Lung (tissue), 12 donors: ENCODE measurements around the gene ZFP37. TPM values are rescaled to one million over a fixed set of nuclear protein-coding genes. Genes with fewer than 3 reads are reported as not detected.

Experiments
- ATAC-seq: fragments of 200-7000 bp; cut with Tn5 transposase; one replicate; pipeline ENCODE4 v1.9.1; 2020; ENCODE audit warnings: moderate number of reproducible peaks; ENCODE audit not compliant: insufficient read depth, low FRiP score
- DNase-seq, 3 donors: peaks; one replicate each; pipeline ENCODE4 v3.0.0-alpha.2; 2013 to 2017
- H3K27ac ChIP-seq, 2 donors: one replicate each; pipeline ENCODE4 v1.5.1; 2013; ENCODE audit warnings: mild to moderate bottlenecking in 2 of 2, moderate library complexity in 2 of 2, control low read depth in 1 of 2, inconsistent platforms in 1 of 2, low read depth in 1 of 2, low read length in 1 of 2
- H3K27me3 ChIP-seq, 3 donors: one replicate each; pipeline ENCODE4 v1.5.1; 2013; ENCODE audit warnings: low read length in 2 of 3; ENCODE audit not compliant: control insufficient read depth in 3 of 3, insufficient read depth in 3 of 3
- H3K36me3 ChIP-seq, 4 donors: one replicate each; pipeline ENCODE4 v1.5.1; 2013; ENCODE audit warnings: low read length in 4 of 4, mild to moderate bottlenecking in 1 of 4, moderate library complexity in 1 of 4; ENCODE audit not compliant: control insufficient read depth in 4 of 4, insufficient read depth in 4 of 4
- H3K4me1 ChIP-seq, 5 donors: one replicate each; pipeline ENCODE4 v1.5.1; 2013; ENCODE audit warnings: low read length in 5 of 5, mild to moderate bottlenecking in 2 of 5, moderate library complexity in 1 of 5; ENCODE audit not compliant: control insufficient read depth in 5 of 5, insufficient read depth in 5 of 5
- H3K4me3 ChIP-seq: one replicate; pipeline ENCODE4 v1.5.1; 2013; ENCODE audit warnings: mild to moderate bottlenecking, control low read depth, moderate library complexity
- H3K9ac ChIP-seq, 2 donors: one replicate each; pipeline ENCODE4 v1.5.1; 2013; ENCODE audit warnings: low read length in 2 of 2, control low read depth in 1 of 2; ENCODE audit not compliant: insufficient read depth in 1 of 2
- H3K9me3 ChIP-seq, 4 donors: one replicate each; pipeline ENCODE4 v1.5.1; 2013; ENCODE audit warnings: low read length in 3 of 4, mild to moderate bottlenecking in 1 of 4, moderate library complexity in 1 of 4; ENCODE audit not compliant: control insufficient read depth in 4 of 4, insufficient read depth in 3 of 4
- WGBS, 2 donors: extraction: QIAGEN DNeasy Blood & Tissue Kit; methylation state at CpG; one replicate each; pipeline ENCODE4 v1.1.7; 2013; 5-methylcytosine and 5-hydroxymethylcytosine counted together
- polyA plus RNA-seq, 2 donors: library from polyadenylated mRNA; stranded (reverse); fragments of 200-250 nt; gene quantifications; one replicate each; pipeline ENCODE4 v1.2.1, GENCODE V29; 2013
- total RNA-seq, 2 donors: library from RNA; depleted of rRNA in 1 of 2; stranded (reverse); fragments of >200 nt in 1 of 2; gene quantifications; one replicate each; pipeline ENCODE4 v1.2.1, GENCODE V29; 2014 to 2021
- TF ChIP-seq, protein P1 (sequence below): IDR thresholded peaks from 2 replicates; pipeline ENCODE4 v1.5.1; 2012; ENCODE audit warnings: mild to moderate bottlenecking; ENCODE audit errors: control extremely low read depth, extremely low read depth
- donor health status: control.
- donor health status: control.
- donor health status: Bipolar disorder and iron deficiency.
- donor health status: healthy.
- donor health status: DM: yes; HTN: yes; CAD: no.

The ZFP37 gene
- total and polyA plus RNA-seq, 4 donors, result 0.43 to 8.6 (median 1.7) TPM

DNA sequence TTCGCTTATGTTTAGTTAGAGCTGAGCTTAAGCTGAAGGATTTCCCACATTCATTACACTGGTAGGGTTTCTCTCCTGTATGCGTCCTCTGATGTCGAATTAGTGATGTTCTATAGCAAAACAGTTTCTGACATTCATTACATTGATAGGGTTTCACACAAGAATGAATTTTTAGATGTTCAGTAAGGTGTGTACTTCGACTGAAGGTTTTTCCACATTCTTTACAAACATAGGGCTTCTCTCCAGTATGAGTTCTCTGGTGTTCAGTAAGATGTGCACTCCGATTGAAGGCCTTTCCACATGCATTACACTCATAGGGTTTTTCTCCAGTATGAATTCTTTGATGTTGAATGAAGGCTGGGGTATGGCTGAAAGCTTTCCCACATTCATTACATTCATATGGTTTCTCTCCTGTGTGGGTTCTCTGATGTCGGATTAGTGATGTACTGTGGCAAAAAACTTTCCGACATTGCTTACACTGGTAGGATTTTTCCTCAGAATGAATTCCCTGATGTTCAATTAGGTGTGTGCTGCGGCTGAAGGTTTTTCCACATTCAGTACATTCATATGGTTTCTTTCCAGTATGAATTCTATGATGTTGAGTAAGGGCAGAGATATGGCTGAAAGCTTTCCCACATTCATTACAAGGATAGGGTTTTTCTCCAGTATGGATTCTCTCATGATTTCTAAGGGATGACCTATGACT lies 59.1 kb downstream of the ZFP37 start:
- 94 to 97% methylated on average over 8 of the region's 8 CpGs for WGBS, 2 donors
- Histone ChIP-seq H3K9ac (no peak overlapping the region), H3K4me3 (no peak overlapping the region), H3K4me1 (no peaks in the 10 kb centered on the region), H3K27me3 (no peaks in the 10 kb centered on the region), H3K9me3 (peaks cover 19 to 55% (median 29%) of the 10 kb centered on the region in 4 donors), H3K36me3 (peaks cover 0 to 35% (median 18%) of the 10 kb centered on the region in 4 donors), H3K27ac (no peak overlapping the region)
- DNase-seq, result no peak
- no peak for ATAC-seq
- TF ChIP-seq, protein P1, sequence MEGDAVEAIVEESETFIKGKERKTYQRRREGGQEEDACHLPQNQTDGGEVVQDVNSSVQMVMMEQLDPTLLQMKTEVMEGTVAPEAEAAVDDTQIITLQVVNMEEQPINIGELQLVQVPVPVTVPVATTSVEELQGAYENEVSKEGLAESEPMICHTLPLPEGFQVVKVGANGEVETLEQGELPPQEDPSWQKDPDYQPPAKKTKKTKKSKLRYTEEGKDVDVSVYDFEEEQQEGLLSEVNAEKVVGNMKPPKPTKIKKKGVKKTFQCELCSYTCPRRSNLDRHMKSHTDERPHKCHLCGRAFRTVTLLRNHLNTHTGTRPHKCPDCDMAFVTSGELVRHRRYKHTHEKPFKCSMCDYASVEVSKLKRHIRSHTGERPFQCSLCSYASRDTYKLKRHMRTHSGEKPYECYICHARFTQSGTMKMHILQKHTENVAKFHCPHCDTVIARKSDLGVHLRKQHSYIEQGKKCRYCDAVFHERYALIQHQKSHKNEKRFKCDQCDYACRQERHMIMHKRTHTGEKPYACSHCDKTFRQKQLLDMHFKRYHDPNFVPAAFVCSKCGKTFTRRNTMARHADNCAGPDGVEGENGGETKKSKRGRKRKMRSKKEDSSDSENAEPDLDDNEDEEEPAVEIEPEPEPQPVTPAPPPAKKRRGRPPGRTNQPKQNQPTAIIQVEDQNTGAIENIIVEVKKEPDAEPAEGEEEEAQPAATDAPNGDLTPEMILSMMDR, result no peak

Other genes with a start within 250 kb of the ZFP37 start
- gene SLC46A2, start 165.8 kb downstream of the ZFP37 start, total RNA-seq, result 10 to 100 TPM in 1 of 2 donors, under 1 TPM in 1; 0.20 to 15.6 TPM
- gene SLC46A2, start 165.8 kb downstream of the ZFP37 start, polyA plus RNA-seq, result 10 to 100 TPM; 11.6 to 18.5 TPM
- 1 to 10 TPM in 1 of 2 donors, under 1 TPM in 1; 0.74 to 2.2 TPM for gene ZNF883, start 44.5 kb downstream of the ZFP37 start, total RNA-seq
- gene ZNF883, start 44.5 kb downstream of the ZFP37 start, polyA plus RNA-seq, result under 1 TPM; 0.26 to 0.49 TPM
- 10 to 100 TPM; 11.2 to 34.2 TPM for gene SLC31A2, start 94.3 kb upstream of the ZFP37 start, total RNA-seq
- gene SLC31A2, start 94.3 kb upstream of the ZFP37 start, polyA plus RNA-seq, result 10 to 100 TPM; 14.2 to 63.6 TPM
- 10 to 100 TPM; 43.2 to 45.0 TPM for gene FKBP15, start 164.6 kb upstream of the ZFP37 start, total RNA-seq
- 10 to 100 TPM; 18.2 to 47.0 TPM for gene FKBP15, start 164.6 kb upstream of the ZFP37 start, polyA plus RNA-seq
- gene SLC31A1, start 164.8 kb upstream of the ZFP37 start, total RNA-seq, result 10 to 100 TPM; 13.9 to 39.3 TPM
- 10 to 100 TPM; 14.3 to 22.0 TPM for gene SLC31A1, start 164.8 kb upstream of the ZFP37 start, polyA plus RNA-seq
- gene CDC26, start 218.8 kb upstream of the ZFP37 start, total RNA-seq, result 10 to 100 TPM; 19.0 to 22.8 TPM
- 10 to 100 TPM; 24.8 to 41.8 TPM for gene CDC26, start 218.8 kb upstream of the ZFP37 start, polyA plus RNA-seq
- 10 to 100 TPM; 17.3 to 20.6 TPM for gene PRPF4, start 218.9 kb upstream of the ZFP37 start, total RNA-seq
- 10 to 100 TPM in 1 of 2 donors, 1 to 10 TPM in 1; 7.5 to 17.4 TPM for gene PRPF4, start 218.9 kb upstream of the ZFP37 start, polyA plus RNA-seq
- under 1 TPM; 0.25 to 0.88 TPM for gene RNF183, start 246.7 kb upstream of the ZFP37 start, total RNA-seq
- 1 to 10 TPM in 1 of 2 donors, under 1 TPM in 1; 0.12 to 1.1 TPM for gene RNF183, start 246.7 kb upstream of the ZFP37 start, polyA plus RNA-seq